Adipocyte (in vitro differentiated cells): ENCODE measurements around the gene LAMA4.

Experiments
- DNase-seq: peaks from one replicate; pipeline ENCODE4 v3.0.0-alpha.2; 2015; ENCODE audit warnings: low read depth
- H3K27me3 ChIP-seq: replicated peaks from 2 replicates; pipeline ENCODE4 v1.7.0; 2013; ENCODE audit warnings: mild to moderate bottlenecking, low read length, moderate library complexity; ENCODE audit not compliant: control insufficient read depth, insufficient read depth
- H3K36me3 ChIP-seq: 2 replicates; pipeline ENCODE4 v1.7.0; 2013; ENCODE audit warnings: low read length, mild to moderate bottlenecking, moderate library complexity; ENCODE audit not compliant: control insufficient read depth, insufficient read depth, severe bottlenecking
- H3K4me1 ChIP-seq: 2 replicates; pipeline ENCODE4 v1.7.0; 2013; ENCODE audit warnings: mild to moderate bottlenecking, low read length, moderate library complexity; ENCODE audit not compliant: control insufficient read depth, insufficient read depth
- H3K4me3 ChIP-seq: 2 replicates; pipeline ENCODE4 v1.7.0; 2013; ENCODE audit warnings: mild to moderate bottlenecking, low read length, moderate library complexity
- H3K9ac ChIP-seq: 2 replicates; pipeline ENCODE4 v1.7.0; 2013; ENCODE audit warnings: mild to moderate bottlenecking, low read length, moderate library complexity
- H3K9me3 ChIP-seq: 2 replicates; pipeline ENCODE4 v1.7.0; 2013; ENCODE audit warnings: mild to moderate bottlenecking, low read length, moderate library complexity; ENCODE audit not compliant: control insufficient read depth

LAMA4 gene

DNA sequence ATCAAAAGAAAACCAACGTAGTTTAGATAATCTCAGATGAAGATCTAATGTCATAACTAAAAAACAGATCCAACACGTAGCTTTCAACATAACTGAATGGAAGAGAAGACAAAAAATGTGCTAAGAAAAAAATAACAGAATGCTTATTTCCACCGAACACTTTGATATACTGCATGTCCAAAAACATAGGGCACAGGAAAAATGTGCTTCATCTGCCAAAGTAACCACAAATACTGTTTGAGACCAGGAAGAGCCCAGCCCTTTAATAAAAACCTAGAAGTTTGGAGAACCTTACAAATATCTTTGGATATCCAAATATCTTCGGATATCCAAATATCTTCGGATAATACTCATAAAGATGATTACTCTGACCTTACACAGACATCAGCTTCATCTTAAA is 19.8 kb downstream of the LAMA4 start:
- Histone ChIP-seq H3K4me3 (peak overlapping the region; percentile 55), H3K9ac (peak overlapping the region; percentile 69), H3K36me3 (peaks cover 21% of the 10 kb centered on the region), H3K9me3 (no peaks in the 10 kb centered on the region), H3K27me3 (no peaks in the 10 kb centered on the region), H3K4me1 (peaks cover 74% of the 10 kb centered on the region)
- DNase-seq, result peak; percentile 28

DNA sequence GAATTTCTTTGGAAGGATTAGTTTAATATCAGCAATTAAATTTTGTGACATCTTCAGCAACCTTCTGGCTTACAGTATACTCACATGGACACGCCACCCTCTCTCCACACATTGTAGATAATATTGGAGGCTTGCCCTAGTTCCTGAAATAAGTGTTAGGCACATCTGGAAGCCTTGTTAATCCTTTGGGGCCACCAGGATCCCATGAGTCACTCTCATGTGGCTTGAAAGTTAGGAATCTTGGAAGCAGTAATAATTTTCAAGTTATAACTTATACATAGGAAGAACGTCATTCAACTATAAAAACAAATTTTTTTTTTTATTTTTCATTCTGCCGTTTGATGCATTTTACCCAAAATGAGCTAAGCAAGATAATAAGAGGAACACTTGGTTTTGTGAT is 20.5 kb downstream of the LAMA4 start:
- Histone ChIP-seq H3K27me3 (no peaks in the 10 kb centered on the region), H3K36me3 (peaks cover 21% of the 10 kb centered on the region), H3K4me1 (peaks cover 74% of the 10 kb centered on the region), H3K4me3 (peak overlapping the region; percentile 55), H3K9ac (peak overlapping the region; percentile 74), H3K9me3 (no peaks in the 10 kb centered on the region)
- DNase-seq, result peak; percentile 47

DNA sequence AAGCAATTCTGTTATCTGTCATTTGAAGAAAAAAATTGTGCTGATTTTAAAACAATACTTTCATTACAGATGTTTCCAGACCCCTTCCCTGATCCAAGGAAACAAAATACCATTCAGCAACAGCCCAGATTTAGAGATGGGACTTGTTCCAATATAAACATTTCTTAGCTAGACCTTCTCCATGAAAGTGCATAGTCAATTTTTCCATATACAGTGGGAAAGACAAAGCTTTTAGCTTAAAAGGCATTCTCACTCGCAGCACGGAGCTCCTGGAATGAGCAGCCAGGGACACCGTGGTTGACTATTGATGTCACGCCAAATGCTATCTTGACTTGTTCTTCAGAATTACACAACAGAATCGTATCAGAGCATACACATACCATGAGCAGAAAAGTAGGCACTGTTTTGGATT is 21.5 kb downstream of the LAMA4 start:
- Histone ChIP-seq H3K4me3 (peak overlapping the region; percentile 55), H3K36me3 (peaks cover 21% of the 10 kb centered on the region), H3K4me1 (peaks cover 76% of the 10 kb centered on the region), H3K9ac (peak overlapping the region; percentile 74), H3K27me3 (no peaks in the 10 kb centered on the region), H3K9me3 (no peaks in the 10 kb centered on the region)
- DNase-seq, result peak; percentile 94

DNA sequence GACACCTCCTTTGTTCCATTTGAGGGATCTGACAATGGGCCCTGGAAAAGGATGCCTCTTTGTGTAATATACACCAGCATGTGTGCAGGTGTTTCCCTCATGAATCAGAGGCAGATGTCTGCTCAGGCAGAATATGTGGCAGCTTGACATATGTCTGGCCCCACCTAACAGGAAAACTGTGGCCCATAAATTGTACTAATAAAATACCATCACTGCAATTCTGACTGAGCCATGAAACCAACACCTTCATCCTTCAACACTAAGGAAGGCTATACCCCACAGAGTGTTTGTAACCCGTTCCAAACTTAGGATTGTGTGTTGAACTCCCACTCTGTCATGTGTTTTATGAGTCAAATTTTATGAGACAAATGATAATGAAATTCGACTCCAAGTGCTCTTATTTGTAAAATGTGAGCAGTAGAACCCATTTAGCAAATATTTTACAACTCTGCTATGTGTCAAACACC is 22.7 kb downstream of the LAMA4 start:
- Histone ChIP-seq H3K36me3 (peaks cover 21% of the 10 kb centered on the region), H3K27me3 (no peaks in the 10 kb centered on the region), H3K4me3 (no peak overlapping the region), H3K9me3 (no peaks in the 10 kb centered on the region), H3K9ac (peak overlapping the region; percentile 74), H3K4me1 (peaks cover 74% of the 10 kb centered on the region)
- DNase-seq, result peak; percentile 17

DNA sequence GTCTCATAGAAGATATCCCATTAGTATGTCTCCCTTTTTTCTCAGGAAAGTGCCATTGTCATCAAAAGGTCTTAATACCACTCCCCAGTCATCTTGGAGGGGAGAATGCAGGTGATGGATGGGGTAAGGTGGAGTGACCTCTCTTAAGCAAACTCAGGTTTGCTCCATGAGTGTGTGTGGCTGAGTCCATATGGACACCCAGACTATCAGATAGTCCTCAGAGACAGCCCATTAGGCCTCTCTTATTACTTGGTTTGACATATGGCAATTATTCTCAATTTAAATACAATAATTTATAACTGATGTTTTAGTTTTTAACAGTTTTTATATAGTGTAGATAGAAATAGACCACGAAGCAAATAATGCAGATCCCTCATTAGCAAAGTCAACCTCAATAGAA is 23.2 kb downstream of the LAMA4 start:
- no peak for DNase-seq
- H3K4me1 ChIP-seq, result peaks cover 74% of the 10 kb centered on the region
- H3K36me3 ChIP-seq, result peaks cover 18% of the 10 kb centered on the region
- no peaks in the 10 kb centered on the region for H3K27me3 ChIP-seq
- H3K4me3 ChIP-seq, result no peak overlapping the region
- H3K9ac ChIP-seq, result peak overlapping the region; percentile 74
- H3K9me3 ChIP-seq, result no peaks in the 10 kb centered on the region

DNA sequence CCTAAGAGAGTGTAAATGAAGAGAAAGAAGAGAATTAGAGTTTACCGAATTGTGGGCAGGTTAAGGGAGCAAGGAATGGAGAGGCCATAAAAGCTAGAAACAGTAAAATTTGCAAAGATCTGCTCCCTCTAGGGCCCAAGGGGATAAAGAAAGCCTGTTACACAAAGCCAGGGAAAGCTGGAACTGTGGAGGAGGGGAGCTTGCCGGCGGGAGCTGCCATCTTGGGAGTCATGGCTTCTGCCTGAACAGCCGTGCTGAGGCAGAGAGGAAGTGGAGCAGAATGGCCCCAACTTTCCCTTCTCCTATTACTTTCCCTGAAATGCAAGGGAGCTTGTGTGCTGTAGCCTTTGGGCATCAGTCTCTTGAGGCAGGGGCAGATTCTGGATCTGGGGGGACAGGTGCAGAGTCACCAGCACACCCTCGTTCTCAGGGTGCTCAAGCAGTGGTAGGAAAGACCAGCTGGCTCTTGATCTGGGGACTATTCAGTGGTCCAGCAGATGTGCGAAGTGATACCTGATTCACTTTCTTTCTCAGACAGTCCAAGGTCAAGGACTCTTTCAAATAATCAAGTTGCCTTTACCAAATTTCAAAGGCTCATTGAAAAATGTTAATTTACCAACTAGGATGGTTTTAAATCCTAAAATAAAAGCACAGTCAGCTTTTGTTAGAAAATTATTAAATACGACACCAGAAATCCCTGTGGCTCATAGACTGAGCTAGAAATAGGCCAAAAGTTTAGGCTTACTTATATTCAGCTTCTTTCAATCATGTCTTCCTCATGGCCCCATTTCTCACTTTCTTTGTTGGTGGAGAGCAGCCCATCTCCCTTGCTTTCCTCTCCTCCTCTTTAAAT is 25.7 kb downstream of the LAMA4 start:
- Histone ChIP-seq H3K9ac (no peak overlapping the region), H3K9me3 (no peaks in the 10 kb centered on the region), H3K36me3 (peaks cover 11% of the 10 kb centered on the region), H3K4me1 (peaks cover 75% of the 10 kb centered on the region), H3K27me3 (no peaks in the 10 kb centered on the region), H3K4me3 (no peak overlapping the region)
- no peak for DNase-seq

DNA sequence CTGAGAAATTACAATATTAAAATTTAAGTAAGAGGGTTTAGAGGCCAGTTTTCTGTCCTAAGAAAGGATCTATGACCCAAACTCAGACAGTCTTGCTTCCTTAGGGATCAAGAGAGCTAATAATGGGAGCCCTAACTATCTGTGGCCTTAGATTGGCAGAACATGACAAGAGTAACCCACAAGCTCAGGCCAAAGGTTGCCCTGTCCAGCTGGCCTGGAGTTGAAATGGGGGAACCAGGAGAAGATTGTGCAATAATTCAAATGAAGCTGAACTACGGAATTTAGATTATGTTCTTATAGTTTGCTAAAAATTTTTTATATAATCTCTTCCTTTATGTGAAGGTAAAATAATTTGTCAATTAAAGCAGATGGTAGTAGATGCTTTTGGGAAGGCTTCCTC is 26.4 kb downstream of the LAMA4 start:
- H3K9me3 ChIP-seq, result no peaks in the 10 kb centered on the region
- no peak overlapping the region for H3K9ac ChIP-seq
- no peak overlapping the region for H3K4me3 ChIP-seq
- no peak for DNase-seq
- H3K36me3 ChIP-seq, result peaks cover 11% of the 10 kb centered on the region
- no peaks in the 10 kb centered on the region for H3K27me3 ChIP-seq
- peaks cover 75% of the 10 kb centered on the region for H3K4me1 ChIP-seq

DNA sequence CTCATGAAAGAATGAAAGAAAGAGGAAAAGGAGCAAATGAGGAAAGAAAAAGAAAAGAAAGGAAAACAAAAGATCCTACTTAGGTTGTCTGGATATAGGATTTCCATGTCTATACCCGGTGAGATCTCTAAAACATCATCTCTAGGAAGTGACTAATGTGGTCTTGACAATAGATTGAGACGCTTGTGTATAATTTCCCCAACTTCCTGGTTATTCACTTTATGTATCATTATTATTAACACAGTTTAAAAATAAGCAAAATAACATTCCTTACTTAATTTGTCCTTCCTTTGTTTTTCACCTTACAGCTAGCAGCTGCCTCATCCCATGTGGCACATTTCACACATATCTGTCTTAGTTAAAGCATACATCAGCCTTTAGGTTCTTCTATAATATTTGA is 27.0 kb downstream of the LAMA4 start:
- no peaks in the 10 kb centered on the region for H3K27me3 ChIP-seq
- H3K9ac ChIP-seq, result peak overlapping the region; percentile 35
- no peaks in the 10 kb centered on the region for H3K9me3 ChIP-seq
- H3K4me3 ChIP-seq, result no peak overlapping the region
- peaks cover 11% of the 10 kb centered on the region for H3K36me3 ChIP-seq
- DNase-seq, result no peak
- H3K4me1 ChIP-seq, result peaks cover 75% of the 10 kb centered on the region

DNA sequence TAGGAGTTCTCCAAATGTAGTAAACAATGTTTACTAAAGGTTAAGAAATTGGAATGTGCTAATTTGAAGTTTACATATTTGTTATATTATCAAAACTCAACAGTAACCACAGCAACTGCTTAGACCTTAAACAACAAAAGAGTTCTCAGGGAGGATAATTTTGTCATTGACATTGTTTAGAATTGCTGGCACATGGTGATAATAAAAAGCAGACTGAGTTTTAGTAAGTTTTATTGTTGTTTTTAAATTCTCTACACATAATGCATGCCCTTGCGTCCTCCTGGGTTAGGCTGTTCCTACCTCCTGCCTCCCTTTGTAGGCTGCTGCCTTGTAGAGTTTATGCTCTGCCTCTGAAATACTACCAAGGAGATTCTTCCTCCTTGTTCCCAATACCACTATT is 28.7 kb downstream of the LAMA4 start:
- Histone ChIP-seq H3K9ac (no peak overlapping the region), H3K9me3 (no peaks in the 10 kb centered on the region), H3K36me3 (peaks cover 8% of the 10 kb centered on the region), H3K4me1 (peaks cover 74% of the 10 kb centered on the region), H3K27me3 (no peaks in the 10 kb centered on the region), H3K4me3 (no peak overlapping the region)
- peak; percentile 75 for DNase-seq

DNA sequence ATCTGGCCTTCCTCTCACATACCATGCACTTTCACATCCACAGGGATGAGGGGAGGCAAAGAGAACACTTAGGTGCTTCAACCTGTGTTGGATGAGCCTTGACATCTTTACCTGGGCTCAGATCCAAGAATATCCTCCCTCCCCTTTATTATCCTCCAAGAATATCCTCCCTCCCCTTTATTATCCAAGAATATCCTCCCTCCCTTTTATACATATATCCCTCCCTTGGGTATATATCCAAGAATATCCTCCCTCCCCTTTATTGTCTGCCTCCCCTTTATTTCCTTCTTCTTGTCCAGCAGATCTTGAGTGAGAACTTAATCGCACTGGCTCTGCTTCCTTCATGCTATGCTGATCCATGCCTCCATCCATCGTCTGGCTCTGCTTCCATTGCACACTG is 30.3 kb downstream of the LAMA4 start:
- no peaks in the 10 kb centered on the region for H3K27me3 ChIP-seq
- DNase-seq, result no peak
- peak overlapping the region; percentile 88 for H3K9ac ChIP-seq

DNA sequence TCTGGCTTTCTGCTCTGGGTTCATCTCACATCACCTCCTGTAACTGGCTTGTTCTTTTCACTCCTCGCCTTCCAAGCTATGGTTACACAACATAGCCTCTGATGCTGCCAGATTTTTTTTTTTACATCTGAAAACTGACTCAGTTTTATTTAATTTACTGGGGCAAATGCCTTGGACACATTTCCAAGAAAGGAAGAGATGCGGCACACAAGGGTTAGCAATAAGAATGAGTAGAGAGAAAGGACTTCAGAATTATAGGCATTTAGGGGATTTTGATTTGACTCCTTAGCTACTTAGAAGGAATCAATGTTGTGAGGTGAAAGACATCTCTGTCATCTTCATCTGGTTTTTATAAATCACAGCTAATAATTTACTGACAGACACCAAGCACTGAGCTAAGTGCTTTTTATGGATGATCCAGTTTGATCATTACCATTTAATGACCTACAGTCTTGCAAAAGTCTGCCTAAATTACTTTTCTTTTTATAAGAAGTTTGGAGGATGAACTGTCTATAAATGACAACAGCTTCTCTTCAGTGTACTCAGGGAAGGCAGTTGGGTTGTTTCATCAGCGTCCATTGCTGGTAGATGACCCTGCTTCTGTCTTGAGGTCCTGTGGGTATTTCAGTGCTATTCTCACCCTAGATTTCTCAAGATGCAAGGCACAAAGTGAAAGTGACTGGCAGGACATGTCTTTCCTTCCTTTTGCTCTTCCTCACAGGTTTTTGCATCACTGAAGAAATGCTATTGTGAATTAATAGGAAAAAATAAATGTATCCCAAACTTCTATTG is 31.1 kb downstream of the LAMA4 start:
- H3K36me3 ChIP-seq, result peaks cover 5% of the 10 kb centered on the region
- H3K4me1 ChIP-seq, result peaks cover 90% of the 10 kb centered on the region
- peak overlapping the region; percentile 58 for H3K4me3 ChIP-seq
- peak; percentile 92 for DNase-seq
- H3K9ac ChIP-seq, result peak overlapping the region; percentile 88
- H3K9me3 ChIP-seq, result no peaks in the 10 kb centered on the region
- no peaks in the 10 kb centered on the region for H3K27me3 ChIP-seq

More for the DNA sequence above, 30.3 kb downstream of the LAMA4 start:
- Histone ChIP-seq H3K36me3 (peaks cover 5% of the 10 kb centered on the region), H3K4me3 (peak overlapping the region; percentile 58), H3K9me3 (no peaks in the 10 kb centered on the region), H3K4me1 (peaks cover 90% of the 10 kb centered on the region)
